H4 (cell line): ENCODE data around the gene CLN3. TPM values are rescaled to one million over a fixed set of nuclear protein-coding genes. Genes with fewer than 3 reads are reported as not detected.
"Not testable (repeated sequence)": the region's sequence is repeated elsewhere in the genome, so short reads cannot be mapped to it uniquely, and the experiment has no call there.

ENCODE experiments used
- DNase-seq: peaks from one replicate; pipeline ENCODE4 v3.0.0-alpha.2; 2015; ENCODE audit warnings: low spot score
- total RNA-seq: library from RNA; depleted of rRNA; stranded (reverse); fragments of >200 nt; shearing (Covaris generic); gene quantifications from 2 replicates; pipeline ENCODE4 v1.2.3, GENCODE V29; 2014; rRNA removed

The CLN3 gene
- 15.4 and 18.1 TPM in 2 replicates for total RNA-seq

DNA sequence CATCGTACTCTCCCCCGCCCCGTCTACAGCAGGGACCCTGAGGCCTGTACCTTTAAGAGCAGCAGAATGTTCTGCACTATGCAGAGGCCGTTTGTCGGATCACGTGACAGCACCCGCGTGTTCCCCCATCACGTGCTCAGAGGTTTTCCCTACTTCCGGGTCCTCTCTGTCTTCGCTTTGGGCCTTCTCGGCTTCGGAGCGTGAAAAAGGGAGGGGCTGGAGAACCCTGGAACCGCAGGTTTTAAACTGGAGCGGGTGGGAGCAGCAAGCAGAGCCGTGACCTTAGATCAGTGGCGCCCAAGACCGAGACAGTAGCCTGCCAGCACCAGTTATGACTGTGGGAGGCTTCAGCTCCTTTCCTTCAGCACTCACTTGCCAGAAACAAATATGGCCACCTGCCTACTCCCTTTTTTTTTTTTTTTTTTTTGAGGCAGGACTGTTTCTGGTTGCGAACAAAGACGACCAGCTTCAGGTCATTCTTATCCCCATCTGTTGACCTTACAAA, at the start of gene CLN3:
Gene CLN3, minus strand, starts transcription at position 105 of the 505 bp plus-strand sequence. CDS start 315 bp downstream, outside the sequence.
- peak; percentile 95 for DNase-seq

DNA sequence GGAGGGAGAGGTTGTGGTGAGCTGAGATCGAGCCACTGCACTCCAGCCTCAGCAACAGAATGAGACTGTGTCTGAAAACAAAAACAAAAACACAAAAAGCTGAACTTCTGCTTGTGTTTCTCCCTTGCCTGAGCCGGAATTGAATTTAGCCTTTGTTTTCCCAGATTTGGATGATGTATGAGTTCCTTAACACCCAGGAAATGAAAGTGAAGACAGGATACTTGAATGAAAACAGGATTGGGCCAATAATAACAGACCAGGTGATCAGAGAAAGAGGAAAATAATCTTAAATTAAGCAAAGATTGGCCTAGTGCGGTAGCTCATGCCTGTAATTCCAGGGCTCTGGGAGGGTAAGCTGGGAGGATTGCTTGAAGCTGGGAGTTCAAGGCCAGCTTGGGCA, 48.5 kb upstream of the CLN3 start:
- no peak for DNase-seq

DNA sequence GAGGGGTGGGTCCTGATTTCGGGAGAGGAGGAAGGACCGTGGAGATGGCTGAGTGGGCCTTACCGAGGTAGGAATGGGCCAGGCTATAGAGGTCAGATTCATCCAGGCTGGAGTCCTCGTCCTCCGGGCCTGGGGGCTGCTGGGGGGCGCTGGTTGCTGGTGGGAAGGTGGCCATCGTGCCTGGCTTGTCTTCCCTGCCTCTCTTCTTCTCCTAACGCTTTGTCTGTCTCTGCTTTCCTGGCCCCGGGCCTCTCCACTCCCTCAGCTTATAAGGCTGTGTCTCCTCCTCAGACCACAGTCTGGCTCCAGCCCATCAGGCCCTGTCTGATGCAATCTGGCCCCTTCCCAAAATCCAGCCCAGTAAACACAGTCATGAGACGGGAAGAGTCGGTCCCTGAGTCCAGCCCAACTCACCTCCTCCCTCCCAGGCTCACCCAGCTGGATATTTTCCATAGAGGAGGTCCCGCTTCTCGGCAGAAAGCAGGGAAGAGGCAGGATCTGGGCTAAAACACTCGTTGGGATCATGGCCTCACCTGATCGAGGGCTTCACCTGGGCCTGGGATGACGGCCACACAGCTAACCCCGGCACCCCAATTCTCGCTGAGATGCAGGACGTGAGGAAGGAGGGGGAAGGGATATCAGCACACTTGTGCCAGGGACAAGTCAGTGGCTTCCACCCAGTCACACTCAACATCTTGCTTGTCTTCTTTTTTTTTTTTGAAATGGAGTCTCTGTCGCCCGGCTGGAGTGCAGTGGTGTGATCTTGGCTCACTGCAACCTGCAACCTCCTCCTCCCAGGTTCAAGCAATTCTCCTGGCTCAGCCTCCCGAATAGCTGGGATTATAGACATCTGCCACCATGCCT, 47.1 kb upstream of the CLN3 start, which contains the start of gene NUPR1:
Gene NUPR1, minus strand, starts transcription at position 242 of the 864 bp plus-strand sequence. Its CDS starts 67 bp downstream, at position 175.
- DNase-seq, result peak; percentile 97

DNA sequence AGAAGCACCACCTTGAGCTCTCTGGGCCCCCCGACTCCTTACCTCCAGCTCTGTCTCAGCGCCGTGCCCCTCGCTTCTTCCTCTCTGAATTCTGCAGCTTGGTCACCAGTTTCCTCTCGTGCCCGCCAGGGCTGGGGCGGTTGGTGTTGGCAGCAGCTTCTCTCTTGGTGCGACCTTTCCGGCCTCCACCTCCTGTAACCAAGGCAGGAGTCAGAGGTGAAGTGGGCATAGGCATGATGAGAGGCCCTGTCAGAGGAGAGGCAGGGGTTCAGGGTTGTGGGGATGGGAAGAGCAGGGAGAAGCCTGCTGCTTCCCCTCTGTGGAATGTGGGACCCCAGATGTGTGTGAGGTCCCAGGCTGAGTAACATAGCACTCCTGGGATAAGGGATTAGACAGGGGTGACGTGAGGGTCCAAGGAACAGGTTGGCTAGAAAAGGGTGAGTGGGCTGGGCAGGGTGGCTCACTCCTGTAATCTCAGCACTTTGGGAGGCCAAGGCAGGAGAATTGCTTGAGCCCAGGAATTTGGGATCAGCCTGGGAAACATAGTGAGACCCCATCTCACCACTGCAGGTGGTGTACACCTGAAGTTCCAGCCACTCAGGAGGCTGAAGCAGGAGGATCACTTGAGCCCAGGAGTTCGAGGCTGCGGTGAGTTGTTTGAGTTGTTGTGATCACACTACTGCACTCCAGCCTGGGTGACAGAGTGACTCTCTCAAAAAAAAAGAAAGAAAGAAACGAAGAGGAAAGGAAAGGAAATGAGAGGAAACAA, 46.3 kb upstream of the CLN3 start:
- no peak for DNase-seq

DNA sequence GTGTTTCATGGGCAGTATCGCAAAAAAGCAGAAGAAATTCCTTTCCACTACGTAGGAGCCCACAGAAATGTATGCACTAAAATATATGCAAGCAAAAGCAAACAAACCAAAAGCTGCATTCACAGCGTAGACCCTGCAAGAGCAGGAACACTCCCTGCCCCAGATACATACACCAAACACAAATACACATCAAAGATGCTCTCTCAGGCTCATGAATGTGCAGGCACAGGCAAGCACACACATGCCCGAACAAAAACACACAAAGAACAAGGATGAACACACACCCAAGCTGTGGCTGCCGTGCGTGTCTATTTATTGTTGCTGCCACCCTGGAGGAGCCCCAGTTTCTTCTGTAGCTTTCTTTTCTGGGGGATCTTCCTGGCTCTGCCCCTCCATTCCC, 45.2 kb upstream of the CLN3 start:
- no peak for DNase-seq

DNA sequence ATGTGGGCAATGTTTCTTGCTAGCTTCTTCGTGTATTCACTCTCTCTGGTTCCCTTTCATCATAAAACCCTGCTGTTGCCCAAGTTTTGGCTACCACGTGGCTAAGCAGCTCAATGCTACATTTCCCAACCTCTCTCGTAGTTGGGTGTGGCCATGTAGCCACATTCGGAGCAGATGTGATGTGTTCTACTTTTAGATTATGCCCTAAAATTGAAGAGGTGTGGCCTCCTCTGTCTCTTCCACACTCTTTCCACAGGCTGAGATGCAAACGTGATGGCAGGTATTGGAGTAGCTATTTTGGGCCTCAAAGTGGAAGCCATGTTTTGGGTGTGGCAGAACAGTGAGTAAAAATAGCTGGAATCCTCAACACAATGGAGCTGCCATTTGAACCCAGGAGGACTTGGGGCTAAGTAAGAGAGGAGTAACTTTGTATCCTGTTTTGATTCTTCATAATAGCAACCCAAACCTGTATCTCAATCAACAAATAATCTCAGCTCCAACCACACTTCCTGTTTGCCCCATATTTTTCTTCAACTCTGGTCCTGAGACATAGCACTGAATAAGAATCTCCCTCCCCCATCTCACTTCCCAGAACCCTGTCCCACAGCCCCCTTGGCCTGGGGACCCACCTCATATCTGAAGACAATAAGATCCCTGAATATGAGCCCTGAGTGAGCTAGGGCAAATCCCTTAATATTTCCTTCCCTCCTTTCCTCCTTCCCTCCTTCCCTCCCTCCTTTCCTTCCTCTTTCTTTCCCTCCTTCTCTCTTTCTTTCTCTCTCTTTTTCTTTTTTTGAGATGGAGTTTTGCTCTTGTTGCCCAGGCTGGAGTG, 42.9 kb upstream of the CLN3 start:
- DNase-seq, result peak; percentile 29

DNA sequence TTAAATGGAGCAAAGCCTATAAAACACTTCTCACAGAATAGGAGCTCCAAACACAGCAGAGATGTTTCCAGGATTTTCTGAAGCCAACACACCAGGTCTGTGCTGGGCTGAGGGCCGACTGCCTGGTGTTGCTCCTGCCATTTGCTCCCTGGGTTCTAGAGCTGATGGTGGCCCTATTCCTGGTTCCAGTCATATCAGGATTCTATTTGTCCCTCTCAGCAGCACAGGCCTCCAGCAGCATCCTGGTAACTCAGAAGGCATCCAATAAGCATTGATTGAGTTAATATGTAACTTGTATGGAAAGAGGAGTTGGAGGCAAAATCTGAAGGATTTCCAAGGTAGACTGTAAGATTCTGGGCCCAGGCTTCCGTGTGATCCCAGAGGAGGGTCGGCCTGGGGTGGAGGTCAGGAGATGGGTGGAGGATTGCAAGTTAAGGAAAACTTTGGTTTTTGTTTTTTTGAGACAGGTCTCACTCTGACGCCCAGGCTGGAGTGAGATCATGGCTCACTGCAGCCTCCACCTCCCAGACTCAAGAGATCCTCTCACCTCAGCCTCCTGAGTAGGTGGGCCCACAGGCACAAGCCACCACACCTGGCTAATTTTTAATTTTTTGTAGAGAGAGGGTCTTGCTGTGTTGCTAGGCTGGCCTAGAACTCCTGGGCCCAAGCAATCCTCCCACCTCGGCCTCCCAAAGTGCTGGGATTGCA, 41.2 kb upstream of the CLN3 start:
- DNase-seq, result no peak

DNA sequence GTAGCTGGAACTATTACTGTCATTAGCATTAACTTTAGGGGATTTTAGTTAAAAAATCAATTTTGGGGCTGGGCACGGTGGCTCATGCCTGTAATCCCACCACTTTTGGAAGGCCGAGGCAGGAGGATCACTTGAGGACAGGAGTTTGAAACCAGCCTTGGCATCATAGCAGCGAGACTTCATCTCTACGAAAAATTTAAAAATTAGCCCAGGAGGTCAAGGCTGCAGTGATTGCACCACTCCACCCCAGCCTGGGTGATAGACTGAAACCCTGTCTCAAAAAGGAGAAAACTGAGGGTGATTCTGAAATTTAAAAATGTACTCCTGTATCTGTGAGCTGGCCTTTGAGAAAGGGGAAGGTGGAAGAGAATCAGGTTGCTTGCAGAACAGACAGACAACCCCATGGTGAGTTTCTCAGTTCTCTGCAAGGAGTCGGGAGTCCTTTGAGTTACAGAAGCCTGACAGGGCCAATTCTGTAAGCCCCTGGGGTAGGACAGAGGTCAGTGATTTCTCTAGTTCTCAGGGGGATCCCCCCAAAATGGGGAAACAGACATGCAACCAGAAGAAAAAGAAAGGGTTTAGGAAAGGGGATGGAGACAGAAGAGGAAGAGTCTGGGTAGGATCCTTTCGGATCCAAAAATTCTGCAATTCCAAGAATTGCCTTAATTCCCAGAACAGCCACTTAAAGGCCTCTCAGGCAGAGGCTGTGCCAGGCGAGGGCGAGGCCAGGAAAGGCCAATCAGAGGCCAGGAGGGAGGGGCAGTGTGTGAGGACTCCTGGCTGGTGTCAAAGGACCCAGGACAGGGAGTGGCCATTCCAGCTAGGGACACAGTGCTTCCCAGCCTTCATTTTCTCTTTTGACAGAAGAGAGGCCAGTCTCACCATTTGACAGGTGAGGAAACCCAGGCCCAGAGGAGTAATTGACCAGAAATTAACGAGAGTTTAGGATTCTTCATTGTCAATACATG, 40.2 kb upstream of the CLN3 start:
- peak; percentile 25 for DNase-seq

DNA sequence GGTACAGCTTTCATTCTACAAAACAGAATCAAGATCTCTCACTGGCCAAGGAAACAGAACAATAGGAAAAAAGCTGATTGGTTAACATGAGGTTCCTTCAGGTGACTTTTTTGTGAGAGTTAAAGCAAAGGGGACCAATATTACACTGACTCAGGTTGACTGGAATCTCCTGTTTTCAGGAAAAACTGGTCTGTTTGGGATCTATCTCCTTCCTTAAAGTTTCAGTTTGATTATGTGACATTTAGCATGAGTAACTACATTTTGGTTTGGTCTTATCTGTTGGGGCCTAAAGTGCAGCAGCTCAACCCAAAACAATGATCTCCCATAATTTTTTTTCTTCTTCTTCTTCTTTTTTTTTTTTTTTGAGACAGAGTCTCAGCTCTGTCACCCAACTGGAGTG, 37.2 kb upstream of the CLN3 start:
- no peak for DNase-seq

DNA sequence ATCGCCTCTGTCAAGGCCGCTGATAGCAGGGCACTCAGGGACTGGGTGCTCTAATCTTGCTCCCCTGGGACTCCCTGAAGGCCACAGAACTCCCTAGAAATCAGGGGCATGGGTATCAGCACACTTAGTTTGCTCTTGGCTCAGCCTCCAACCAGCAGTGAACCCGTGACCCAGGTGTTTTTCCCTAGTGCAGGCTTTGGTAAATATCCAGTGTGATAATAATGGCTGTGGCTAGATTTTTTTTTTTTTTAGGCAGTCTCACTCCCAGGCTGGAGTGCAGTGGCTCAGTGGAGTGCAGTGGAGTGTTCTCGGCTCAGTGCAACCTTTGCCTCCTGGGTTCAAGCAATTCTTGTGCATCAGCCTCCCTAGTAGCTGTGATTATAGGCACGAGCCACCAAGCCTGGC, 36.6 kb upstream of the CLN3 start:
- DNase-seq, result no peak

DNA sequence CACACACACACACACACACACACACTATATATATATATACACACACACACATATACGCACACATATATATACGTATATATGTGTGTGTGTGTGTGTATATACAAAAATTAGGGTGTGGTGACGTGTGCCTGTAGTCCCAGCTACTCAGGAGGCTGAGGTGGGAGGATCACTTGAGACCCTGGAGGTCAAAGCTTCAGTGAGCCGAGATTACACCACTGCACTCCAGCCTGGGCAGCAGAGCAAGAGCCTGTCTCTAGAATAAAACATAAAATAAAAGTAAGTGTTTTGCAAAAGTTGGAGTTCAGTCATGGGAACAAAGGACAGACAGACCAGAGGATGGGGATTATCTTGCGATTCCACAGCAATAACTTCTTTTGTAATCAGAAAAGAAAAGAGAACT, 36.1 kb upstream of the CLN3 start:
- no peak for DNase-seq

DNA sequence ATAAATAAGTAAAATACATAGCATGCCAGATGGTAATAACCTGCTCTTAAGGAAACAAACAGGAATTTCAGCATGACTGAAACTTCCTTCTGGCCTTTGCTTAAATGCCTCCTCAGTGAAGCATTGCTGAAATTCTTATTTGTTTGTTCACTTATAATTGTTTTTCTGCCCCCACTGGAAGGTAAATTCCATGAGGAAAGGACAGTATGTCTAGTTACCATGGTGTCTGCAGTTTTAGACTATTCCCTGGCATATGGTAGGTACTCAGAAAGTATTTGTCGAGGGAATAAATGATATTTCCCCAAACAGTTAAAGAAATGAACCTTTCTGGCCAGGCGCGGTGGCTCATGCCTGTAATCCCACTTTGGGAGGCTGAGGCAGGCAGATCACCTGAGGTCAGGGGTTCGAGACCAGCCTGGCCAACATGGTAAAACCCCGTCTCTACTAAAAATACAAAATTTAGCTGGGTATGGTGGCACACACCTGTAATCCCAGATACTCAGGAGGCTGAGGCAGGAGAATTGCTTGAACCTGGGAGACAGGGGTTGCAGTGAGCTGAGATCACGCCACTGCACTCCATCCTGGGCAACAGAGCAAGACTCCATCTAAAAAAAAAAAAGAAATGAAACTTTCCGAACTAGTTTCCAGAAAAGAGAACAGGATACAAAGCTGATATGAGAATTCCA, 35.4 kb upstream of the CLN3 start:
- not testable (repeated sequence) for DNase-seq

DNA sequence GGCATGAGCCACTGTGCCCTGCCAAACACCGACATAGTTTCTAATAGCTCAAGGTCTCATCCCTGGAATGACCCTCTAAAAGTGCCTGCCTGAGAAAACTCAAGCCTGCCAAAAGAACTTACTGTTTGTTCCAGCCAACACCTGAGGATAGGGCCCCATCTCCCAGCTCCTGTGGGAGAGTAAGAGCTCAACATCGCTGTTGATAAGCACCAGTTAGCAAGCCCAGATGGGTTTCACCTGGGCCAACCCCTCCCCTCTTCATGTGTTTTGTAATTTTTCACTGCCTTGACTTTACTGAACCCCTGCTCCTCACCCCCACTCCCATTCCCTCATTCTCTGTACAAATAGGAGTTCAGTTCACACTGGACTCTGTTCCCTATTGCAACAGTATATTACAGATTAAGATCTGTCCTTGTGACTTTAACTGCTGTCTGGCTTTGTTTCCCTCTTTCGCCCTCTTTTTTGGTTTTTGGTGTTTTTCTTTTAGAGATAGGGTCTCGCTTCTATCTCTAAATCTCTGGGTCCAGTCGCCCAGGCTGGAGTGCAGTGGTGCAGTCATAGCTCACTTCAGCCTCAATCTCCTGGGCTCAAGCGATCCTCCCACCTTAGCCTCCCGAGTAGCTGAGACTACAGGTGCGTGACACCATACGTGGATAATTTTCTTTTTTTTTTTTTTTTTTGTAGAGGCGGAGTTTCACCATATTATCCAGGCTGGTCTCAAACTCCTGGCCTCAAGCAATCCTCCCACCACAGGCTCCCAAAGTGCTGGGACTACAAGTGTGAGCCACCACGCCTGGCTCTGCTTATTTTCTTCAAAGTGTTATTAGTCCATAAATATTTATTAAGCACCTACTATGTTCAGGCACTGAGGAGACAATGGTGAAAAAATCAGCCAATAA, 34.6 kb upstream of the CLN3 start:
- no peak for DNase-seq

DNA sequence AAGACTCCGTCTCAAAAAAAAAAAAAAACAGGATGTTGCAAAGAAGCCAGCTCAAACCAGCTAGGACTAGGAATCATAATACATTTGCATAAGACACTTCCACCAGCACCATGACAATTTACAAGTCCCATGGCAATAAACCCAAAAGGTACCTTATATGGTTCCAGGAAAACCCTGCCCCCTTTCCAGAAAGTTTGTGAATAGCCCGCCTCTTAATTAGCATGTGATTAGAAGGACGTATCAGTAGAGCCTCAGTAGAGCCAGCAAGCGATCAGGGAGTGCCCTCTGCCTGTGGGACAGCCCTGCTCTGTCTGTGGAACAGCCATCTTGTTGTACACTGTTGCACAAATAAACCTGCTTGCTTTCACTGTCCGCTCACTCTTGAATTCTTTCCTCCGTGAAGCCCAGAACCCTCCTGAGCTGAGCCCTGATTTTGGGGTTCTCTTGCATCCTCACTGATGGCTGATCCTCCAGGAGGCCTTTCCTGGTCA, 32.9 kb upstream of the CLN3 start:
- DNase-seq, result no peak

DNA sequence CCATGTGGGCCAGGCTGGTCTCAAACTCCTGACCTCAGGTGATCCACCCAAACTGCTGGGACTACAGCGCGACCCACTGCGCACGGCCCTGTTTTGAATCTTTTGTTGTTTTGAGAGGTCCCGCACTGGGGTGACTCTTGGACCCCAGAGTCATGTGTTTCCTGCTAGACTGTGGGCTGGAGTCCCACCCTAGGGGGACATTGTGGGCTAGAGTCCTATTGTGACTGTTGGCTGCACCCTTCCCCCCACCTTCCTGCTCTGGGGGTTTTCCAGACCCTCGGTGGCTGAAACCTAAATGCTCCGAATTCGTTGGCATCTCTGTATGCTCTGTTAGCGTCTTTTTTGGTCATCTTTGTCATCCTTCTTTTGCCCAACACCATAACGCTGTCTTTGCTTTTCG, 30.9 kb upstream of the CLN3 start:
- no peak for DNase-seq

DNA sequence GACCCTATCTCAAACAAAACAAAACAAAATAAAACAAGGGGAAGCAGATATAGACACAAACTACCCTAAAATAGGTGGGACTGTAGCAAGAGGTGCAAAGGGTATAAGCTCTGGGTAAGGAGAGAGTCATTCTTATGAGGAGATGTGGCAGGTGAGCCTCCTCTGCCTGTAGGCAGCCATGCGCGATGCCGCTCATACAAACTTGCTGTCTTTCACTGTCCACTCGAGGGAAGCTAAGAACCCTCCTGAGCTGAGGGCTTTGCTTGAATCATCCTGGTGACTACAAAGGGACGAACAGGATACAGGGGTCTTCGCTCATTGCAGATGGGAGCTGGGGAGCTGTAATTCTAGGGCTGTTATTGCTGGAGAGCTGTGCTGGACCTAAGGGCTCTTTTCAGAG, 29.6 kb upstream of the CLN3 start:
- DNase-seq, result no peak

DNA sequence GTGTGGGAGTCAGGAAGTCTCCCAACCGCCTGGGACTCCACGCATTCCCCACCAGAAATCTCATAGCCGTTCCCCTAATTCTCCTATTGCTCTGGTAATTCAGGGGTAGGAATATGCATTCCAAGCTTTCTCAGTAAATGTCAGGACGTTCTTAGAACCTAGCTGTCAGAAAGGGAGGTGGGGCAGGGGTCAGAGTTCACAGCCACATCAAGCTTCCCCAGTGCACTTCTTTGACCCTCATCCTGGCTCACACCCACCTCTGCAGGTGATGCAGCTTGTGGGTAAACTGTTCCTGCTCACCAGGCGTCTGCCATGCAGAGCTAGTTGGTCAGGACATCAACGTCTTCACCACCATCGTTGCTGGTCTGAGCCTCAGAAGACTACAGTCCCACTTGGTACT, 28.8 kb upstream of the CLN3 start:
- DNase-seq, result no peak

DNA sequence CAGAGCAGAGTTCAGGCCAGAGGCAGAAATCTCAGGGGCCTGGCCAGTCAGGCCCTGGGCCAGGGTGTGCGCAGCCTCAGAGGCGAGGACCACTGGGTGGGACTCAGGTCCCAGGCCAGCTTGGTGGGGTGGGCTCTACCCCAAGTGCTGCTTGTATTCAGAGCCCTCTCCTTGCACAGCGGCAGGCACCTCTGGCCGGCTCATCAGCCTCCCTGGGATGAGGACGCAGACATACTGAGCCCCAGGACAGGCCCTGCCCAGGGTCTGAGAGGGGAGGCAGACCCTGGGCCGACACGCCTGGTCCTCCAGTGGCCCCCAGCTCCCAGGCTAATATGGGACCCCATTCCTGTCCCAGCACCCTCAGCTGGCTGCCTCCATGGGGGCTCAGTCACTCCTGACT, 22.4 kb upstream of the CLN3 start:
- DNase-seq, result no peak
